ENCODE measurements around the gene ZC3H6. TPM values are rescaled to one million over a fixed set of nuclear protein-coding genes. Genes with fewer than 3 reads are reported as not detected.

Gene ZC3H6
- total and polyA plus RNA-seq, 7 experiments from 2014 or later, result 9.1 to 42.1 (median 18.7) TPM

DNA sequence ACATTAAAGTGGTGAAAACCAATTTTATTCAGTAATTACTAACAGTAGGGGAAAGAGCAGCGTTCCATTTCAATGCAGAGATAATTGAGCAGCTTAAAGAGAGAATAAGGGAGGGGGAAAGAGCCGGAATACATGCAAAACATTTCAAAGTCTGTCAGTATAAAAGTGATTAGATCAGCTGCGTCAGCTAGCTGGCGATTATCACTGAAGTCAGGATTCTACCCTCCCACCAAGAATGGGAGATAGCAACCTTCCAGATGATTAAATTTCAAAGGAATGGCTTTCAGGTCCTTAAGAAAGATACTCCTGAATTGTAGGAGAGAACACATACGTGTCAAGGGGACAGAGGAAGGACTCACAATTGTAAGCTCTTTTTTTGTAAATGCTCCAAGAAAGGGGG, 2.7 kb upstream of the ZC3H6 start:
- Mint-ChIP-seq H3K27me3 (peaks cover 0 to 3% (median 0%) of the 10 kb centered on the region in 5 donors), H3K4me3 (no peak overlapping the region), H3K36me3 (peaks cover 3 to 8% (median 5%) of the 10 kb centered on the region in 5 donors), H3K27ac (peak overlapping the region in 3 of 9 donors; percentile 40 to 60 (median 46)), H3K9me3 (peaks cover 0 to 9% (median 3%) of the 10 kb centered on the region in 11 donors), H3K4me1 (peaks cover 6 to 17% (median 13%) of the 10 kb centered on the region in 7 donors)
- no peak for ATAC-seq
- Histone ChIP-seq H3K9me3 (ENCODE audit: control insufficient read depth in 2 of 3, low read length in 3 of 3) (no peaks in the 10 kb centered on the region), H3K27ac (ENCODE audit: low read depth, low read length) (no peak overlapping the region), H3K4me1 (ENCODE audit: control insufficient read depth in 2 of 2, insufficient read depth in 2 of 2, low read length in 2 of 2) (peaks cover 11 to 14% of the 10 kb centered on the region in 2 donors), H3K4me3 (ENCODE audit: low read length) (no peak overlapping the region), H3K27me3 (ENCODE audit: control insufficient read depth in 2 of 2, insufficient read depth in 2 of 2, low read length in 2 of 2) (no peaks in the 10 kb centered on the region), H3K36me3 (ENCODE audit: control insufficient read depth in 2 of 3, insufficient read depth in 3 of 3, low read length in 3 of 3) (no peaks in the 10 kb centered on the region)
- POLR2A ChIA-PET, result interaction anchor here (1.6 kb wide), 1 partner anchor 90 kb away, joined by 5 read pairs; no protein-coding TSS in a partner anchor
- CTCF ChIA-PET, result no interaction called here
- intact Hi-C loops (cut with micrococcal nuclease), result loop anchor here (10.0 kb wide), 3 partner anchors 372 to 1622 kb away; partner anchors contain the start of genes ACTR3 (in 1 of the 2) and SLC20A1 (in 1 of the 2)
- DNase-seq, result no peak

DNA sequence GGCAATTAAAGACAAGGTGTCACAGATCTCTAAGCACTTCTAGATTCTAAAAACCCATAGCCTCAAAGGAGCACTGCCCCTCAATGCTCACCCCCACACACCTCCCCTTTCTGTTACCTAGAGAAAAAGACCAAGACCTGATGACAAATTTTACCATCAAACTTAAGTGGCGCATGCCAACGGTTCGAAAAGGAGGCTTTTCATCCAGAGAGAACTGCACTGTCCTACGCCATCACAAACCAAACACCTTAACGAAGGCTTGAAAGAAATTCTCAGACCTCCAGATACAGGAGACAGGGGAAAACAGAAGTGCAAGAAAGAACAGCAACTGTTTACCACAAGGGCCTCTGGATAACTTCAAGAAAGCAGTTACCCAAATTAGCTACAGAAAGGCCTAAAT, 2.0 kb upstream of the ZC3H6 start:
- no peak overlapping the region for H3K27ac ChIP-seq (ENCODE audit: low read depth, low read length)
- DNase-seq (no peak), ATAC-seq (no peak)
- ChIA-PET POLR2A (interaction anchor here (0.7 to 1.0 kb wide), 3 partner anchors 15 to 96 kb away, joined by 3 to 4 read pairs (median 4); partner anchors contain the start of gene ZC3H8), CTCF (no interaction called here)
- no peaks in the 10 kb centered on the region for H3K9me3 ChIP-seq (ENCODE audit: control insufficient read depth in 2 of 3, low read length in 3 of 3)
- Mint-ChIP-seq H3K4me3 (peak overlapping the region in 3 of 10 donors; percentile 34 to 47 (median 35)), H3K36me3 (peaks cover 0 to 4% (median 3%) of the 10 kb centered on the region in 5 donors), H3K27ac (peak overlapping the region in 5 of 9 donors; percentile 1 to 88 (median 59)), H3K9me3 (peaks cover 0 to 6% (median 3%) of the 10 kb centered on the region in 11 donors), H3K4me1 (peaks cover 6 to 23% (median 17%) of the 10 kb centered on the region in 7 donors), H3K27me3 (peaks cover 0 to 3% (median 0%) of the 10 kb centered on the region in 5 donors)
- no peaks in the 10 kb centered on the region for H3K36me3 ChIP-seq (ENCODE audit: control insufficient read depth in 2 of 3, insufficient read depth in 3 of 3, low read length in 3 of 3)
- H3K4me3 ChIP-seq (ENCODE audit: low read length), result no peak overlapping the region
- no peaks in the 10 kb centered on the region for H3K27me3 ChIP-seq (ENCODE audit: control insufficient read depth in 2 of 2, insufficient read depth in 2 of 2, low read length in 2 of 2)
- peaks cover 14 to 18% of the 10 kb centered on the region in 2 donors for H3K4me1 ChIP-seq (ENCODE audit: control insufficient read depth in 2 of 2, insufficient read depth in 2 of 2, low read length in 2 of 2)
- intact Hi-C loops (cut with micrococcal nuclease), result loop anchor here (10.0 kb wide), 3 partner anchors 371 to 1621 kb away; partner anchors contain the start of genes ACTR3 (in 1 of the 2) and SLC20A1 (in 1 of the 2)

DNA sequence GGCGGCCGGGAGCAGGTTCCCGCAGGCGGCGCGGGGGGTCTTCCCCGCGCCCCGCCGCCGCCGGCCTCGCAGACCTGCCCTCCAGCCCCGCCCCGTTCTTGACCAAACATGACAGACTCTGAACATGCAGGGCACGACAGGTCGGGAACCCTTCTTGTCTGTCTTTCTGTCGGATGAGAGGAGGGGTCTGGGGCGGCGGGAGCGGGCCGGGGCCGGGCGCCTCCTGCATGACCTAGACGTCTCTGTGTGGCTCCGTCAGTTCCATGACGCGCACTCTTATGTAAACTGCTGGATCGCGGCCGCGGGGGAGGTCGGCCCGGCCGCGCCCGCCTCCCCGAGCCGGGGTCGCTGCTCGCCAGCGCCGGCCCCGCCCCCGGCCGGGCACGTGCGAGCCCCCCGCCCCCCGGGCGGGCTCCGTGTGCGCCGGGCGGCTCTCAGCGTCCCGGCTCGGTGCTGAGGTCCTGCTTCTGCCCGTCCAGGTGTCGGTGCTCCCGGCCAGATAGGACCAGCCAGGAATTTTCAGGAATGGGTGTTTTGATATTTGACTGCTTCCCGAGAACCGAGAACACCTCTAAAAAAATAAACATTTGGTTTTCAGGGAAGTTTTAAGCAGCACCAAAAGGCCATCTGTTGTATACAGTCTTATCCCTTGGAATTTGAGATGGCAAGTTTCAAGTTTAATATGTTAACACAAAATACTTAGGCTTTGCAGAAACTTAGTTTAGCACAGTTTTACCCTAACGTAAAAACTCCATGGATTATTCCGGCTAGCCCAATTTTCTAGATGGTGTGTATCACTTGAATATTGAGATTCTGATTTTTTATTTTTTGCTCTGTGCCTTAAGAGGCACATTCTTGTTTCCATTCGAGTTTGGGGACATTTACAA, 733 bp downstream of the ZC3H6 start:
- peaks cover 9 to 44% (median 32%) of the 10 kb centered on the region in 7 donors for H3K4me1 Mint-ChIP-seq
- peak overlapping the region; percentile 90 to 99 (median 98) for H3K27ac Mint-ChIP-seq
- H3K27me3 Mint-ChIP-seq, result peaks cover 0 to 3% (median 0%) of the 10 kb centered on the region in 5 donors
- peaks cover 0 to 4% (median 0%) of the 10 kb centered on the region in 5 donors for H3K36me3 Mint-ChIP-seq
- DNase-seq (peak; percentile 63 to 85 (median 76)), ATAC-seq (peak; percentile 65)
- ChIA-PET CTCF (no interaction called here), POLR2A (interaction anchor here (1.5 to 2.0 kb wide), 2 partner anchors 16 to 94 kb away, joined by 9 to 22 read pairs; no protein-coding TSS in a partner anchor)
- Histone ChIP-seq H3K4me3 (ENCODE audit: low read length) (peak overlapping the region; percentile 99), H3K36me3 (ENCODE audit: control insufficient read depth in 2 of 3, insufficient read depth in 3 of 3, low read length in 3 of 3) (no peaks in the 10 kb centered on the region), H3K4me1 (ENCODE audit: control insufficient read depth in 2 of 2, insufficient read depth in 2 of 2, low read length in 2 of 2) (peaks cover 14 to 18% of the 10 kb centered on the region in 2 donors), H3K27ac (ENCODE audit: low read depth, low read length) (peak overlapping the region; percentile 100), H3K27me3 (ENCODE audit: control insufficient read depth in 2 of 2, insufficient read depth in 2 of 2, low read length in 2 of 2) (no peaks in the 10 kb centered on the region), H3K9me3 (ENCODE audit: control insufficient read depth in 2 of 3, low read length in 3 of 3) (no peaks in the 10 kb centered on the region)
- H3K9me3 Mint-ChIP-seq, result peaks cover 0 to 6% (median 0%) of the 10 kb centered on the region in 11 donors
- peak overlapping the region; percentile 85 to 95 (median 94) for H3K4me3 Mint-ChIP-seq
- intact Hi-C loops (cut with micrococcal nuclease), result loop anchor here (1.0 to 10.0 kb wide), 18 partner anchors 17 to 1619 kb away; partner anchors contain the start of genes CHCHD5 (in 2 of the 2), POLR1B (in 2 of the 2), TMEM87B (in 2 of the 2) and ACTR3 (in 1 of the 2)

DNA sequence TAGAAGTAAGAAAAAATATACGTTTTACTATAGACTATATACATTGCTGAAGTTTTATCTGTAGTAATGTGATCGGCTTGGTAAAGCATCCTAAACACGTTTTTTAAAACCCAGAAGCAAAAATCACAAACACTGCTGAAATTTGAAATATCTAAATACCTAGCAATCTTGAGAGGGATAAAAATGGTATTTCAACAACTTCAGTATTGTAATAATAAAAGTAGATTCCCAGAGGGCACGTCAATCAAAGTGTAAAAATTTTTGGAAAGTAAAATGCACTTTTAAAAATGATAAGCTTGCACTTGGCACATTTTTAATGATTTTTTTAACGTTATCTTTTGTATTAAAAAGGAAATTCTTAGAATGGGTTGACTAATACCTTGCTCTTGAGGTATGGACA, 1.6 kb downstream of the ZC3H6 start:
- Mint-ChIP-seq H3K27me3 (peaks cover 0 to 3% (median 0%) of the 10 kb centered on the region in 5 donors), H3K36me3 (peaks cover 0 to 5% (median 0%) of the 10 kb centered on the region in 5 donors), H3K9me3 (peaks cover 0 to 6% (median 0%) of the 10 kb centered on the region in 11 donors), H3K27ac (peak overlapping the region in 7 of 9 donors; percentile 85 to 98 (median 94)), H3K4me1 (peaks cover 9 to 51% (median 39%) of the 10 kb centered on the region in 7 donors), H3K4me3 (peak overlapping the region in 9 of 10 donors; percentile 85 to 95 (median 88))
- Histone ChIP-seq H3K36me3 (ENCODE audit: control insufficient read depth in 2 of 3, insufficient read depth in 3 of 3, low read length in 3 of 3) (no peaks in the 10 kb centered on the region), H3K27ac (ENCODE audit: low read depth, low read length) (peak overlapping the region; percentile 100), H3K27me3 (ENCODE audit: control insufficient read depth in 2 of 2, insufficient read depth in 2 of 2, low read length in 2 of 2) (no peaks in the 10 kb centered on the region), H3K9me3 (ENCODE audit: control insufficient read depth in 2 of 3, low read length in 3 of 3) (no peaks in the 10 kb centered on the region), H3K4me3 (ENCODE audit: low read length) (peak overlapping the region; percentile 66), H3K4me1 (ENCODE audit: control insufficient read depth in 2 of 2, insufficient read depth in 2 of 2, low read length in 2 of 2) (peaks cover 14 to 18% of the 10 kb centered on the region in 2 donors)
- POLR2A ChIA-PET, result interaction anchor here (0.6 to 2.0 kb wide), 6 partner anchors 9 to 1617 kb away, joined by 3 to 9 read pairs (median 3); no protein-coding TSS in a partner anchor
- CTCF ChIA-PET, result interaction anchor here (0.7 to 0.9 kb wide), 2 partner anchors 16 to 18 kb away, joined by 3 read pairs; no protein-coding TSS in a partner anchor
- intact Hi-C loops (cut with micrococcal nuclease), result loop anchor here (1.0 to 10.0 kb wide), 9 partner anchors 205 to 1618 kb away; partner anchors contain the start of genes POLR1B (in 2 of the 2), ACTR3 (in 1 of the 2), ANAPC1 (in 1 of the 2) and BCL2L11 (in 1 of the 2)
- ATAC-seq, result no peak
- DNase-seq, result no peak

DNA sequence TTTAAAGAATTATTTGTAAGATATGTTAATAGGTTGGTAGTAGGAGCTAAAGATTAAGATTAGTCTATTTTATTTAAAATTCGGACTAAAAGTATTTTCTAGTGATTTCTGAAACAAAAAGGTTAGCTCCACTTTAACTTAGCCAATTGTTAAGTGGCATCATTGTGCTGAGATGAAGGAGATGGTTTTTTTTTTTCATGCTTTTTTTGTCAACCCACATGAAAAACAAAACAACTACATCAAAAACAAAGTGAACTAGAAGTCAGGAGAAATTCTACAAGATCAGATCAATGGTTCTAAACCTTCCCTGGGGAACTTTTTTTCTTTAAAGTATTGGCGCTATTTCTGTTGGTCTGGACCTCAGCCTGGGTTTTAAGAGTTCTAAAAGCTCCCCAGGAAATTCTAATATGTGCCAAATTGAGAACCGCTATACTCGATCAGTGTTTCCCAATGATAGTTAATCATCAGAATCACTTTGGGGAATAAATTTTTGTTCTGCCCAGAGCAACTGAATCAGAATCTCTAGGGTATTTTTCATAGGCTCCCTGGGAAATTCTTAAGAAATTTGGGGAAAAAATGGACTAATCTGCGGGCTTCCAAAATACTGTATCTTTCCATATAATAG, 2.3 kb downstream of the ZC3H6 start:
- Mint-ChIP-seq H3K27ac (peak overlapping the region in 8 of 9 donors; percentile 65 to 98 (median 87)), H3K27me3 (peaks cover 0 to 3% (median 0%) of the 10 kb centered on the region in 5 donors), H3K9me3 (peaks cover 0 to 6% (median 0%) of the 10 kb centered on the region in 11 donors), H3K4me1 (peaks cover 9 to 57% (median 47%) of the 10 kb centered on the region in 7 donors), H3K4me3 (peak overlapping the region in 8 of 10 donors; percentile 25 to 95 (median 85)), H3K36me3 (peaks cover 0 to 5% (median 0%) of the 10 kb centered on the region in 5 donors)
- H3K36me3 ChIP-seq (ENCODE audit: control insufficient read depth in 2 of 3, insufficient read depth in 3 of 3, low read length in 3 of 3), result no peaks in the 10 kb centered on the region
- intact Hi-C loops (cut with micrococcal nuclease), result loop anchor here (5.0 to 10.0 kb wide), 8 partner anchors 205 to 1617 kb away; partner anchors contain the start of genes ACTR3 (in 1 of the 2), ANAPC1 (in 1 of the 2), BCL2L11 (in 1 of the 2) and POLR1B (in 1 of the 2)
- ChIA-PET CTCF (interaction anchor here (0.7 to 0.9 kb wide), 2 partner anchors 17 to 19 kb away, joined by 3 read pairs; no protein-coding TSS in a partner anchor), POLR2A (interaction anchor here (0.6 to 2.0 kb wide), 7 partner anchors 8 to 1617 kb away, joined by 3 to 9 read pairs (median 3); no protein-coding TSS in a partner anchor)
- peak overlapping the region; percentile 100 for H3K27ac ChIP-seq (ENCODE audit: low read depth, low read length)
- no peak for ATAC-seq
- no peak overlapping the region for H3K4me3 ChIP-seq (ENCODE audit: low read length)
- peaks cover 14 to 18% of the 10 kb centered on the region in 2 donors for H3K4me1 ChIP-seq (ENCODE audit: control insufficient read depth in 2 of 2, insufficient read depth in 2 of 2, low read length in 2 of 2)
- no peaks in the 10 kb centered on the region for H3K27me3 ChIP-seq (ENCODE audit: control insufficient read depth in 2 of 2, insufficient read depth in 2 of 2, low read length in 2 of 2)
- no peaks in the 10 kb centered on the region for H3K9me3 ChIP-seq (ENCODE audit: control insufficient read depth in 2 of 3, low read length in 3 of 3)
- peak in 6 of 9 donors; percentile 53 to 64 (median 58) for DNase-seq

Measured in naive thymus-derived CD4-positive, alpha-beta T cell (primary cell).